PC-9 (cell line): ENCODE measurements around the gene TESMIN. TPM values are rescaled to one million over a fixed set of nuclear protein-coding genes. Genes with fewer than 3 reads are reported as not detected.

ENCODE experiments used
- BruUV-seq: library from RNA; stranded (reverse); fragments of 400-500 nt; replicated peaks from 2 replicates; lab custom pipeline; 2021; lab: Mats Ljungman, UMichigan
- CTCF ChIA-PET: fragments of 300-600 bp; sonication (Branson Sonifier 250); formaldehyde crosslinking; loops from one replicate; lab custom pipeline; 2022; ENCODE audit warnings: antibody characterized with exemption; lab: Charles Lee
- POLR2A ChIA-PET: fragments of 300-600 bp; sonication (Branson Sonifier 250); formaldehyde crosslinking; loops from one replicate; lab custom pipeline; 2022; ENCODE audit warnings: antibody characterized with exemption; ENCODE audit not compliant: unreplicated experiment; lab: Charles Lee
- DNase-seq, 2 experiments: peaks; one replicate each; pipeline versions ENCODE4 v3.0.0 to v3.0.0-alpha.2; 2015 to 2022; ENCODE audit warnings: mixed read lengths in 1 of 2
- H2AFZ ChIP-seq: fragments of 200-600 bp; sonication (generic); 2 replicates; pipeline ENCODE4 v1.8.1; 2017; ENCODE audit warnings: antibody characterized with exemption
- H3F3A ChIP-seq: fragments of 200-600 bp; sonication (generic); 2 replicates; pipeline ENCODE4 v1.8.1; 2017; ENCODE audit warnings: antibody characterized with exemption, mild to moderate bottlenecking, low read depth; ENCODE audit not compliant: insufficient read depth
- H3K27ac ChIP-seq: fragments of 200-600 bp; sonication (generic); 2 replicates; pipeline ENCODE4 v1.6.1; 2016; ENCODE audit warnings: mixed run types
- H3K27me3 ChIP-seq: fragments of 200-600 bp; sonication (generic); 2 replicates; pipeline ENCODE4 v1.6.1; 2016; ENCODE audit warnings: low read depth, mixed run types; ENCODE audit not compliant: insufficient read depth
- H3K36me3 ChIP-seq: fragments of 200-600 bp; sonication (generic); 2 replicates; pipeline ENCODE4 v1.6.1; 2016; ENCODE audit warnings: low read depth, mixed run types
- H3K4me1 ChIP-seq: fragments of 200-600 bp; sonication (generic); replicated peaks from 2 replicates; pipeline ENCODE4 v1.6.1; 2016; ENCODE audit warnings: mixed run types; ENCODE audit not compliant: insufficient read depth
- H3K4me2 ChIP-seq: fragments of 200-600 bp; sonication (generic); 2 replicates; pipeline ENCODE4 v1.6.1; 2017; ENCODE audit warnings: mixed run types
- H3K4me3 ChIP-seq: fragments of 200-600 bp; sonication (generic); 2 replicates; pipeline ENCODE4 v1.6.1; 2016; ENCODE audit warnings: mixed run types
- H3K79me2 ChIP-seq: fragments of 200-600 bp; sonication (generic); 2 replicates; pipeline ENCODE4 v1.6.1; 2017; ENCODE audit warnings: low read depth, mixed run types
- H3K9me2 ChIP-seq: fragments of 200-600 bp; sonication (generic); 2 replicates; pipeline ENCODE4 v1.8.1; 2017; ENCODE audit warnings: mild to moderate bottlenecking; ENCODE audit not compliant: insufficient read depth
- H3K9me3 ChIP-seq: fragments of 200-600 bp; sonication (generic); 2 replicates; pipeline ENCODE4 v1.8.1; 2016; ENCODE audit warnings: low read depth; ENCODE audit not compliant: insufficient read depth
- H4K20me1 ChIP-seq: fragments of 200-600 bp; sonication (generic); 2 replicates; pipeline ENCODE4 v1.8.1; 2017; ENCODE audit not compliant: insufficient read depth
- CTCF ChIP-seq: fragments of 200-600 bp; sonication (generic); conservative IDR thresholded peaks from 2 replicates; pipeline ENCODE4 v1.6.1; 2017; ENCODE audit warnings: mixed run types, antibody characterized with exemption, mild to moderate bottlenecking, moderate library complexity
- EZH2 ChIP-seq: fragments of 200-600 bp; sonication (generic); IDR thresholded peaks from 2 replicates; pipeline ENCODE4 v1.8.0; 2017; ENCODE audit warnings: antibody characterized with exemption, low read depth
- intact Hi-C: fragments of 100-400 bp; cut with micrococcal nuclease; formaldehyde crosslinking; loops from one replicate; pipeline ENCODE4 v1.10.0; 2022; ENCODE audit not compliant: unreplicated experiment
- total RNA-seq: library from RNA; stranded (reverse); gene quantifications from 2 replicates; pipeline ENCODE4 v1.2.3, GENCODE V29; 2021

TESMIN gene
- total RNA-seq, 1 experiment from 2014 or later: 23.9 TPM

GRCh38 chr11:68683121-68683520 lies 68.2 kb downstream of the TESMIN start:
- H4K20me1 ChIP-seq: no peaks in the 10 kb centered on the region
- H2AFZ ChIP-seq: no peak overlapping the region
- no peaks in the 10 kb centered on the region for H3K79me2 ChIP-seq
- TF ChIP-seq EZH2: no peak
- no peak for TF ChIP-seq CTCF
- H3K4me1 ChIP-seq: peaks cover 8% of the 10 kb centered on the region; the same call in 1 of the 2 replicates
- no peaks in the 10 kb centered on the region for H3K36me3 ChIP-seq
- no peak overlapping the region for H3K4me3 ChIP-seq
- intact Hi-C loops: no loop called here
- BruUV-seq: no TSS peak
- H3K4me2 ChIP-seq: no peak overlapping the region
- no peak overlapping the region for H3K27ac ChIP-seq
- peaks cover 3% of the 10 kb centered on the region; the same call in 1 of the 2 replicates for H3F3A ChIP-seq
- DNase-seq: no peak
- no peaks in the 10 kb centered on the region for H3K9me2 ChIP-seq
- H3K9me3 ChIP-seq: no peaks in the 10 kb centered on the region
- CTCF ChIA-PET: no interaction called here
- H3K27me3 ChIP-seq: peaks cover 28% of the 10 kb centered on the region
- POLR2A ChIA-PET: no interaction called here

- H3K36me3 ChIP-seq: no peaks in the 10 kb centered on the region
- no TSS peak for BruUV-seq
- DNase-seq: no peak
- ChIA-PET CTCF (no interaction called here), POLR2A (interaction anchor here (0.7 kb wide), 1 partner anchor 199 kb away, joined by 3 read pairs; no protein-coding TSS in a partner anchor)
- H3K9me3 ChIP-seq: no peaks in the 10 kb centered on the region
- H2AFZ ChIP-seq: no peak overlapping the region
- H3K27me3 ChIP-seq: peaks cover 28% of the 10 kb centered on the region
- no peak overlapping the region for H3K27ac ChIP-seq
- no peaks in the 10 kb centered on the region for H3K9me2 ChIP-seq
- no peak for TF ChIP-seq EZH2
- no peak for TF ChIP-seq CTCF
- no peaks in the 10 kb centered on the region for H3K79me2 ChIP-seq
- intact Hi-C loops: no loop called here
- H3K4me3 ChIP-seq: no peak overlapping the region
- H3K4me2 ChIP-seq: no peak overlapping the region
- H4K20me1 ChIP-seq: no peaks in the 10 kb centered on the region
- H3F3A ChIP-seq: peaks cover 8% of the 10 kb centered on the region
- H3K4me1 ChIP-seq: peaks cover 12% of the 10 kb centered on the region
Observed at GRCh38 chr11:68682531-68682961, 68.8 kb downstream of the TESMIN start.

GRCh38 chr11:68680541-68681231 lies 70.6 kb downstream of the TESMIN start:
- Histone ChIP-seq H3K27me3 (peaks cover 28% of the 10 kb centered on the region), H3K36me3 (no peaks in the 10 kb centered on the region), H3K9me2 (no peaks in the 10 kb centered on the region), H3K4me3 (no peak overlapping the region), H3K4me2 (no peak overlapping the region), H2AFZ (no peak overlapping the region), H4K20me1 (no peaks in the 10 kb centered on the region), H3K27ac (no peak overlapping the region), H3K4me1 (peaks cover 28% of the 10 kb centered on the region), H3K9me3 (no peaks in the 10 kb centered on the region), H3K79me2 (no peaks in the 10 kb centered on the region), H3F3A (peaks cover 20% of the 10 kb centered on the region)
- intact Hi-C loops: no loop called here
- POLR2A ChIA-PET: no interaction called here
- TF ChIP-seq CTCF: no peak
- no peak for TF ChIP-seq EZH2
- CTCF ChIA-PET: no interaction called here
- BruUV-seq: no TSS peak
- no peak for DNase-seq
